HepG2 (cell line): ENCODE data around the gene TOMM20. TPM values are rescaled to one million over a fixed set of nuclear protein-coding genes. Genes with fewer than 3 reads are reported as not detected.

Source experiments
- ATF1 ChIP-seq: IDR thresholded peaks from 2 replicates; pipeline ENCODE4 v1.6.1; 2016; ENCODE audit warnings: mild to moderate bottlenecking, control low read depth
- FOXK1 ChIP-seq: sonication (generic); formaldehyde crosslinking; IDR thresholded peaks from 2 replicates; pipeline ENCODE4 v1.4.0; 2020; ENCODE audit warnings: low read depth, missing genetic modification reagents, borderline replicate concordance
- IRF2 ChIP-seq: IDR thresholded peaks from 2 replicates; pipeline ENCODE4 v1.6.1; 2018; ENCODE audit warnings: missing genetic modification reagents, missing compliant biosample characterization
- ISX ChIP-seq: sonication (generic); formaldehyde crosslinking; conservative IDR thresholded peaks from 2 replicates; pipeline ENCODE4 v1.5.0; 2020; ENCODE audit warnings: missing genetic modification reagents
- PAX8 ChIP-seq: sonication (generic); formaldehyde crosslinking; IDR thresholded peaks from 2 replicates; pipeline ENCODE4 v1.8.0; 2022; ENCODE audit warnings: mild to moderate bottlenecking, missing genetic modification reagents, borderline replicate concordance
- PHB2 ChIP-seq: fragments of 450-650 bp; IDR thresholded peaks from 2 replicates; pipeline ENCODE4 v1.6.1; 2018; ENCODE audit not compliant: partially characterized antibody
- PRPF4 ChIP-seq: fragments of 200-400 bp; formaldehyde crosslinking; IDR thresholded peaks from 2 replicates; pipeline ENCODE4 v1.6.1; 2016; ENCODE audit warnings: low read length, low read depth; ENCODE audit not compliant: poor library complexity, severe bottlenecking
- SRSF1 ChIP-seq: fragments of 200-400 bp; formaldehyde crosslinking; optimal IDR thresholded peaks from 2 replicates; pipeline ENCODE3; 2017; ENCODE audit warnings: mild to moderate bottlenecking, low read depth, low read length, moderate library complexity
- TAF15 ChIP-seq: fragments of 200-400 bp; formaldehyde crosslinking; IDR thresholded peaks from one replicate; pipeline ENCODE4 v1.6.1; 2018; ENCODE audit warnings: mild to moderate bottlenecking, low read depth, low read length; ENCODE audit not compliant: poor library complexity, severe bottlenecking
- TCF7 ChIP-seq: sonication (generic); IDR thresholded peaks from 2 replicates; pipeline ENCODE4 v1.6.1; 2016; ENCODE audit warnings: antibody characterized with exemption, low read depth
- TSC22D2 ChIP-seq: sonication (generic); formaldehyde crosslinking; IDR thresholded peaks from 2 replicates; pipeline ENCODE4 v1.5.1; 2020; ENCODE audit warnings: missing genetic modification reagents, mild to moderate bottlenecking, borderline replicate concordance
- ZC3H4 ChIP-seq: sonication (generic); formaldehyde crosslinking; IDR thresholded peaks from 2 replicates; pipeline ENCODE4 v1.4.0; 2020; ENCODE audit warnings: missing genetic modification reagents, borderline replicate concordance
- ZMYM3 ChIP-seq: sonication (generic); formaldehyde crosslinking; IDR thresholded peaks from 2 replicates; pipeline ENCODE4 v1.5.1; 2020; ENCODE audit warnings: mild to moderate bottlenecking, missing genetic modification reagents
- ZNF337 ChIP-seq: sonication (generic); formaldehyde crosslinking; IDR thresholded peaks from 2 replicates; pipeline ENCODE4 v1.5.1; 2020; ENCODE audit warnings: missing genetic modification reagents, low read depth, mild to moderate bottlenecking, borderline replicate concordance
- ZNF510 ChIP-seq: sonication (generic); formaldehyde crosslinking; IDR thresholded peaks from 2 replicates; pipeline ENCODE4 v1.4.0; 2020; ENCODE audit warnings: low read depth, mild to moderate bottlenecking, missing genetic modification reagents
- ZNF703 ChIP-seq: sonication (generic); formaldehyde crosslinking; IDR thresholded peaks from 2 replicates; pipeline ENCODE4 v1.5.1; 2020; ENCODE audit warnings: missing genetic modification reagents, mild to moderate bottlenecking, moderate library complexity, borderline replicate concordance
- ZNF790 ChIP-seq: sonication (generic); formaldehyde crosslinking; IDR thresholded peaks from 2 replicates; pipeline ENCODE4 v1.8.0; 2022; ENCODE audit warnings: missing genetic modification reagents, mild to moderate bottlenecking, borderline replicate concordance
- ZNF883 ChIP-seq: sonication (generic); formaldehyde crosslinking; IDR thresholded peaks from 2 replicates; pipeline ENCODE4 v1.5.1; 2020; ENCODE audit warnings: mild to moderate bottlenecking, missing genetic modification reagents; ENCODE audit errors: not compliant biosample characterization
- polyA plus RNA-seq, 8 experiments: library from polyadenylated mRNA; depleted of rRNA in 3 of 8; stranded (reverse) in 7 of 8; unstranded in 1 of 8; fragments of >200 nt; fragmentation: Illumina TruSeq in 4 of 8; extraction: Trizol in 4 of 8; gene quantifications; 2 replicates each; pipeline versions ENCODE4 v1.2.1 to v1.2.3, GENCODE V29; 2011 to 2016; ENCODE audit warnings: low read depth in 4 of 8, missing spikeins in 1 of 8, mixed read lengths in 1 of 8; ENCODE audit not compliant: insufficient read depth in 1 of 8
- total RNA-seq, 5 experiments: library from RNA; depleted of rRNA; stranded (reverse); fragments of >200 nt; fragmentation: Illumina TruSeq; extraction: Trizol; gene quantifications; 2 replicates each; pipeline ENCODE4 v1.2.3, GENCODE V29; 2016; ENCODE audit warnings: low read depth in 1 of 5
- TF ChIP-seq, protein P1 (sequence below): sonication (generic); formaldehyde crosslinking; IDR thresholded peaks from 2 replicates; pipeline ENCODE4 v1.4.0; 2020; ENCODE audit warnings: missing genetic modification reagents, mild to moderate bottlenecking, borderline replicate concordance
- TF ChIP-seq, protein P2 (sequence below): sonication (generic); formaldehyde crosslinking; IDR thresholded peaks from 2 replicates; pipeline ENCODE4 v1.8.1; 2023; ENCODE audit warnings: missing genetic modification reagents, mild to moderate bottlenecking, borderline replicate concordance
- TF ChIP-seq, protein P3 (sequence below): sonication (generic); formaldehyde crosslinking; conservative IDR thresholded peaks from 2 replicates; pipeline ENCODE4 v1.5.0; 2020; ENCODE audit warnings: missing genetic modification reagents
- TF ChIP-seq, protein P4 (sequence below): sonication (generic); formaldehyde crosslinking; IDR thresholded peaks from 2 replicates; pipeline ENCODE4 v1.4.0; 2020; ENCODE audit warnings: low read depth, mild to moderate bottlenecking, missing genetic modification reagents
- TF ChIP-seq, protein P5 (sequence below): sonication (generic); formaldehyde crosslinking; IDR thresholded peaks from 2 replicates; pipeline ENCODE4 v1.5.1; 2020; ENCODE audit warnings: missing genetic modification reagents, mild to moderate bottlenecking, borderline replicate concordance

Gene TOMM20
- total and polyA plus RNA-seq, 2 of the 13 experiments (the other 11 are each of a cell fraction or from before 2014, with no cell fraction given): 153 to 376 TPM

DNA sequence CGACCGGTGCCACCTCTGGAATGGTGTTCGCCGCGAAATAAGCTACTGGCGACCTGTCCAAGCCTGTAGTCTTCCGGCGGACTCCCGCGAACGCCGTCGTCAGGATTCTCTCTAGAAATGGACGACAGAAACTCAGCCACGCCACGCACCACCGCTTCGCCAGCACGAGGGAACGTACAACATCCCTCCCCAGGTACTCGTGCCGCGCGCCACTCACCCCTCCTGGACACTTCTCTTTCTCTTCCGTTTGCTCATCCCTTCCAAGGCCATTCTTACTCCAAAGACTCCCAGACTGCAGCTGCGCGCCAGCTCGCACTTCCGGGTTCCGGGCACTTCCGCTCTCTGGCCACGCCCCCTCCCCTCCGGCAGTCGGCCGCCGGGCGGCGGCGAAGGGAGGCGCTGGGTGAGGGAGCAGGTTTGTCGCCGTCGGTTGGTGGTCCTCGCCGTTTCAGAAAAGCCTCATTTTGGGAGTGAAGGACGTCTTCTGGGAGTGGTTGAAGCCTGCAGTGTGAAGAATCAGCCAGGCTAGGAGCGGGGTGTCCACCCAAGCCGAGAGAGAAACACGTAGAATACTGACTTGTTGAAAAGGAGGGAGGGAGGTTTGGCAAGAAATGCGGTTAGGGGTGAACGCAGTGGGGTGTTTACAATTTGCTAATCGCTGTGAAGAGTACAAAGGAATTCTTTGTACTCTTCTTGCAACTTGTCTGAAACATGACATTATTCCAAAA lies 32.5 kb upstream of the TOMM20 start, which contains the start of gene RBM34 (continued):
- TF ChIP-seq, protein P1, sequence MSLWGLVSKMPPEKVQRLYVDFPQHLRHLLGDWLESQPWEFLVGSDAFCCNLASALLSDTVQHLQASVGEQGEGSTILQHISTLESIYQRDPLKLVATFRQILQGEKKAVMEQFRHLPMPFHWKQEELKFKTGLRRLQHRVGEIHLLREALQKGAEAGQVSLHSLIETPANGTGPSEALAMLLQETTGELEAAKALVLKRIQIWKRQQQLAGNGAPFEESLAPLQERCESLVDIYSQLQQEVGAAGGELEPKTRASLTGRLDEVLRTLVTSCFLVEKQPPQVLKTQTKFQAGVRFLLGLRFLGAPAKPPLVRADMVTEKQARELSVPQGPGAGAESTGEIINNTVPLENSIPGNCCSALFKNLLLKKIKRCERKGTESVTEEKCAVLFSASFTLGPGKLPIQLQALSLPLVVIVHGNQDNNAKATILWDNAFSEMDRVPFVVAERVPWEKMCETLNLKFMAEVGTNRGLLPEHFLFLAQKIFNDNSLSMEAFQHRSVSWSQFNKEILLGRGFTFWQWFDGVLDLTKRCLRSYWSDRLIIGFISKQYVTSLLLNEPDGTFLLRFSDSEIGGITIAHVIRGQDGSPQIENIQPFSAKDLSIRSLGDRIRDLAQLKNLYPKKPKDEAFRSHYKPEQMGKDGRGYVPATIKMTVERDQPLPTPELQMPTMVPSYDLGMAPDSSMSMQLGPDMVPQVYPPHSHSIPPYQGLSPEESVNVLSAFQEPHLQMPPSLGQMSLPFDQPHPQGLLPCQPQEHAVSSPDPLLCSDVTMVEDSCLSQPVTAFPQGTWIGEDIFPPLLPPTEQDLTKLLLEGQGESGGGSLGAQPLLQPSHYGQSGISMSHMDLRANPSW (CRISPR knock-in tag): peak; percentile 93
- 0 out of 2 replicates have a peak, but pooled peaks have one; percentile 20 for TF ChIP-seq ATF1 (CRISPR knock-in tag)
- TF ChIP-seq ZNF703: no peak
- TF ChIP-seq IRF2: 0 out of 2 replicates have a peak, but pooled peaks have one; percentile 80
- TF ChIP-seq TAF15: peak; percentile 81
- peak; percentile 92; the same call in 1 of the 2 replicates for TF ChIP-seq ZNF790 (CRISPR knock-in tag)
- TF ChIP-seq, protein P2, sequence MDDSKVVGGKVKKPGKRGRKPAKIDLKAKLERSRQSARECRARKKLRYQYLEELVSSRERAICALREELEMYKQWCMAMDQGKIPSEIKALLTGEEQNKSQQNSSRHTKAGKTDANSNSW (CRISPR knock-in tag): peak; percentile 91; the same call in 1 of the 2 replicates
- no peak for TF ChIP-seq PRPF4
- TF ChIP-seq TSC22D2: peak; percentile 85
- no peak for TF ChIP-seq TCF7
- no peak for TF ChIP-seq PHB2
- TF ChIP-seq SRSF1: peak; percentile 77
- no peak for TF ChIP-seq ZMYM3
- TF ChIP-seq ZNF337: peak; percentile 81; the same call in 1 of the 2 replicates
- TF ChIP-seq ZNF883 (CRISPR knock-in tag): peak; percentile 96
- no peak for TF ChIP-seq ZC3H4 (CRISPR knock-in tag)
- TF ChIP-seq FOXK1 (CRISPR knock-in tag): peak; percentile 34; the same call in 1 of the 2 replicates
- peak; percentile 80; the same call in 1 of the 2 replicates for TF ChIP-seq ZNF510 (CRISPR knock-in tag)
- TF ChIP-seq, protein P3, sequence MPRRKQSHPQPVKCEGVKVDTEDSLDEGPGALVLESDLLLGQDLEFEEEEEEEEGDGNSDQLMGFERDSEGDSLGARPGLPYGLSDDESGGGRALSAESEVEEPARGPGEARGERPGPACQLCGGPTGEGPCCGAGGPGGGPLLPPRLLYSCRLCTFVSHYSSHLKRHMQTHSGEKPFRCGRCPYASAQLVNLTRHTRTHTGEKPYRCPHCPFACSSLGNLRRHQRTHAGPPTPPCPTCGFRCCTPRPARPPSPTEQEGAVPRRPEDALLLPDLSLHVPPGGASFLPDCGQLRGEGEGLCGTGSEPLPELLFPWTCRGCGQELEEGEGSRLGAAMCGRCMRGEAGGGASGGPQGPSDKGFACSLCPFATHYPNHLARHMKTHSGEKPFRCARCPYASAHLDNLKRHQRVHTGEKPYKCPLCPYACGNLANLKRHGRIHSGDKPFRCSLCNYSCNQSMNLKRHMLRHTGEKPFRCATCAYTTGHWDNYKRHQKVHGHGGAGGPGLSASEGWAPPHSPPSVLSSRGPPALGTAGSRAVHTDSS (CRISPR knock-in tag): 0 out of 2 replicates have a peak, but pooled peaks have one; percentile 80
- TF ChIP-seq, protein P4, sequence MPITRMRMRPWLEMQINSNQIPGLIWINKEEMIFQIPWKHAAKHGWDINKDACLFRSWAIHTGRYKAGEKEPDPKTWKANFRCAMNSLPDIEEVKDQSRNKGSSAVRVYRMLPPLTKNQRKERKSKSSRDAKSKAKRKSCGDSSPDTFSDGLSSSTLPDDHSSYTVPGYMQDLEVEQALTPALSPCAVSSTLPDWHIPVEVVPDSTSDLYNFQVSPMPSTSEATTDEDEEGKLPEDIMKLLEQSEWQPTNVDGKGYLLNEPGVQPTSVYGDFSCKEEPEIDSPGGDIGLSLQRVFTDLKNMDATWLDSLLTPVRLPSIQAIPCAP (CRISPR knock-in tag): no peak
- peak; percentile 88 for TF ChIP-seq ISX (CRISPR knock-in tag)
- TF ChIP-seq PAX8 (CRISPR knock-in tag): peak; percentile 38; the same call in 1 of the 2 replicates
- TF ChIP-seq, protein P5, sequence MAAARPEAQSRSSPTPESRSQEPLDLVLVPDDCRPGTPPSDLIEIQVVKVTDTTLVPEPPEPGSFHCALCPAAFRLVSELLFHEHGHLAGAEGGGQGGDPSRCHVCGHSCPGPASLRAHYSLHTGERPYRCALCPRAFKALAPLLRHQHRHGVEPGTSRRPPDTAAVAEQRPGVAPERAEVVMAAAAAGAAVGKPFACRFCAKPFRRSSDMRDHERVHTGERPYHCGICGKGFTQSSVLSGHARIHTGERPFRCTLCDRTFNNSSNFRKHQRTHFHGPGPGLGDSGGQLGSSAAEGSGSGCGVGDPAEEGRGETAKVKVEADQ (CRISPR knock-in tag): peak; percentile 84; the same call in 1 of the 2 replicates
